ENCODE results near the gene FOXJ1.

Gene FOXJ1

GRCh38 chr17:76103274-76104139, 37.5 kb downstream of the FOXJ1 start, which contains the start of gene EXOC7:
Gene EXOC7, minus strand, starts transcription at chr17:76103787. Its CDS starts 95 bp downstream, at chr17:76103692.
- intact Hi-C loops (cut with DNase I), result no loop called here
- peak; percentile 88 to 99 (median 93) for DNase-seq

GRCh38 chr17:76102944-76103273, 38.1 kb downstream of the FOXJ1 start:
- DNase-seq, result no peak
- intact Hi-C loops (cut with DNase I), result no loop called here

GRCh38 chr17:76097716-76098295, 43.2 kb downstream of the FOXJ1 start:
- intact Hi-C loops (cut with DNase I), result no loop called here
- DNase-seq, result peak in 3 of 10 donors; percentile 14 to 50 (median 23)

GRCh38 chr17:76095943-76096342, 45.1 kb downstream of the FOXJ1 start:
- peak in 3 of 10 donors; percentile 12 to 76 (median 72) for DNase-seq
- intact Hi-C loops (cut with DNase I), result no loop called here

- intact Hi-C loops (cut with DNase I), result no loop called here
- DNase-seq, result peak in 2 of 10 donors; percentile 26 to 49
Observed at GRCh38 chr17:76094046-76094445, 47.0 kb downstream of the FOXJ1 start.

- peak in 2 of 10 donors; percentile 67 to 84 for DNase-seq
- intact Hi-C loops (cut with DNase I), result no loop called here
Observed at GRCh38 chr17:76092526-76093413, 48.3 kb downstream of the FOXJ1 start.

- intact Hi-C loops (cut with DNase I), result no loop called here
- DNase-seq, result peak in 1 of 10 donors; percentile 81
Observed at GRCh38 chr17:76091526-76092286, 49.3 kb downstream of the FOXJ1 start.

GRCh38 chr17:76090517-76091129, 50.4 kb downstream of the FOXJ1 start:
- intact Hi-C loops (cut with DNase I), result no loop called here
- peak in 2 of 10 donors; percentile 57 to 62 for DNase-seq

- peak in 3 of 10 donors; percentile 51 to 70 (median 68) for DNase-seq
- intact Hi-C loops (cut with DNase I), result no loop called here
Observed at GRCh38 chr17:76089680-76090516, 51.1 kb downstream of the FOXJ1 start.

GRCh38 chr17:76088868-76089576, 52.0 kb downstream of the FOXJ1 start:
- intact Hi-C loops (cut with DNase I), result no loop called here
- peak in 3 of 10 donors; percentile 67 to 83 (median 71) for DNase-seq

- intact Hi-C loops (cut with DNase I), result no loop called here
Observed at GRCh38 chr17:76088041-76088867, 52.8 kb downstream of the FOXJ1 start.

GRCh38 chr17:76087531-76087930, 53.5 kb downstream of the FOXJ1 start:
- intact Hi-C loops (cut with DNase I), result no loop called here
- peak in 1 of 10 donors; percentile 68 for DNase-seq

More at GRCh38 chr17:76088041-76088867, 52.8 kb downstream of the FOXJ1 start:
- DNase-seq, result peak in 3 of 10 donors; percentile 37 to 70 (median 64)

GRCh38 chr17:76086384-76086783, 54.7 kb downstream of the FOXJ1 start:
- DNase-seq, result peak in 2 of 10 donors; percentile 41 to 55
- intact Hi-C loops (cut with DNase I), result no loop called here

Measured in posterior cingulate gyrus (tissue), 11 donors.